Natural killer cell (primary cell): ENCODE results near the gene SBNO2. TPM values are rescaled to one million over a fixed set of nuclear protein-coding genes. Genes with fewer than 3 reads are reported as not detected.
A peak's percentile ranks its signal among the peaks of the same experiment; 100 is the strongest.

Source experiments
- ATAC-seq, 3 donors: fragments of 150-1000 bp in 2 of 3; fragments of 200-7000 bp in 1 of 3; cut with Tn5 transposase; 1 replicate in 1 of 3; 2 replicates in 2 of 3; pipeline ENCODE4 v1.10.0; 2021; ENCODE audit warnings: mild to moderate bottlenecking in 2 of 3, moderate library complexity in 2 of 3
- DNase-seq, 2 donors: peaks; one replicate each; pipeline versions ENCODE4 v3.0.0 to v3.0.0-alpha.2; 2013 to 2021; ENCODE audit warnings: mixed read lengths in 1 of 2
- H3K27ac ChIP-seq: one replicate; pipeline ENCODE4 v1.5.1; 2013; ENCODE audit warnings: mild to moderate bottlenecking, low read length
- H3K27me3 ChIP-seq: one replicate; pipeline ENCODE4 v1.6.1; 2013; ENCODE audit warnings: low read length; ENCODE audit not compliant: control insufficient read depth, insufficient read depth
- H3K36me3 ChIP-seq: one replicate; pipeline ENCODE4 v1.6.1; 2013; ENCODE audit warnings: low read length; ENCODE audit not compliant: control insufficient read depth, insufficient read depth
- H3K4me1 ChIP-seq: one replicate; pipeline ENCODE4 v1.6.1; 2013; ENCODE audit warnings: low read length; ENCODE audit not compliant: control insufficient read depth, insufficient read depth
- H3K4me3 ChIP-seq: one replicate; pipeline ENCODE4 v1.5.1; 2013; ENCODE audit warnings: low read length
- H3K9me3 ChIP-seq: one replicate; pipeline ENCODE4 v1.6.1; 2013; ENCODE audit warnings: low read length; ENCODE audit not compliant: control insufficient read depth, insufficient read depth
- H3K27ac Mint-ChIP-seq, 2 donors: one replicate each; pipeline ENCODE4 v1.8.0; 2022; ENCODE audit warnings: mild to moderate bottlenecking in 2 of 2, mixed read lengths in 2 of 2, moderate library complexity in 1 of 2
- H3K27me3 Mint-ChIP-seq, 2 donors: one replicate each; pipeline ENCODE4 v1.8.0; 2022; ENCODE audit warnings: low read depth in 2 of 2, mixed read lengths in 2 of 2
- H3K36me3 Mint-ChIP-seq: one replicate; pipeline ENCODE4 v1.8.0; 2022; ENCODE audit warnings: mixed read lengths
- H3K4me1 Mint-ChIP-seq, 2 donors: one replicate each; pipeline ENCODE4 v1.8.0; 2022; ENCODE audit warnings: mixed read lengths in 2 of 2
- H3K4me3 Mint-ChIP-seq: one replicate; pipeline ENCODE4 v1.8.0; 2022; ENCODE audit warnings: mild to moderate bottlenecking, moderate library complexity, mixed read lengths
- H3K9me3 Mint-ChIP-seq, 2 donors: one replicate each; pipeline ENCODE4 v1.8.0; 2022; ENCODE audit warnings: mixed read lengths in 2 of 2
- CTCF ChIP-seq: fragments of 200-600 bp; IDR thresholded peaks from one replicate; pipeline ENCODE4 v1.8.0; 2022; ENCODE audit warnings: antibody characterized with exemption
- WGBS: methylation state at CpG from one replicate; pipeline ENCODE4 v1.1.7; 2013; ENCODE audit warnings: missing lambda C conversion rate; ENCODE audit not compliant: insufficient coverage; 5-methylcytosine and 5-hydroxymethylcytosine counted together
- intact Hi-C: fragments of 100-400 bp; cut with micrococcal nuclease; formaldehyde crosslinking; loops from one replicate; pipeline ENCODE4 v1.14.2; 2022
- total RNA-seq, 4 donors: library from RNA; stranded (reverse); fragments of 120-200 nt in 1 of 4; gene quantifications; one replicate each; pipeline versions ENCODE4 v1.2.3 to v1.2.4, GENCODE V29; 2013 to 2022

Gene SBNO2
- total RNA-seq, 3 donors from 2014 or later (not counting 1 experiment from before 2014, with no cell fraction given), result 92.0 to 106 (median 94.3) TPM

GRCh38 chr19:1171755-1172352 is 2.2 kb downstream of the SBNO2 start:
- Mint-ChIP-seq H3K4me1 (peaks cover 21 to 60% of the 10 kb centered on the region in 2 donors), H3K27ac (peak overlapping the region; percentile 67 to 93), H3K4me3 (peak overlapping the region; percentile 92), H3K9me3 (no peaks in the 10 kb centered on the region), H3K27me3 (no peaks in the 10 kb centered on the region), H3K36me3 (no peaks in the 10 kb centered on the region)
- TF ChIP-seq CTCF, result no peak
- WGBS, result 92% methylated on average over 15 of the region's 15 CpGs
- intact Hi-C loops, result loop anchor here (5.0 kb wide), 1 partner anchor 40 kb away; no protein-coding TSS in a partner anchor
- H3K4me3 ChIP-seq, result no peak overlapping the region
- no peaks in the 10 kb centered on the region for H3K9me3 ChIP-seq
- no peaks in the 10 kb centered on the region for H3K36me3 ChIP-seq
- no peaks in the 10 kb centered on the region for H3K27me3 ChIP-seq
- H3K4me1 ChIP-seq, result peaks cover 65% of the 10 kb centered on the region
- ATAC-seq, result no peak
- no peak for DNase-seq
- H3K27ac ChIP-seq, result no peak overlapping the region

DNA sequence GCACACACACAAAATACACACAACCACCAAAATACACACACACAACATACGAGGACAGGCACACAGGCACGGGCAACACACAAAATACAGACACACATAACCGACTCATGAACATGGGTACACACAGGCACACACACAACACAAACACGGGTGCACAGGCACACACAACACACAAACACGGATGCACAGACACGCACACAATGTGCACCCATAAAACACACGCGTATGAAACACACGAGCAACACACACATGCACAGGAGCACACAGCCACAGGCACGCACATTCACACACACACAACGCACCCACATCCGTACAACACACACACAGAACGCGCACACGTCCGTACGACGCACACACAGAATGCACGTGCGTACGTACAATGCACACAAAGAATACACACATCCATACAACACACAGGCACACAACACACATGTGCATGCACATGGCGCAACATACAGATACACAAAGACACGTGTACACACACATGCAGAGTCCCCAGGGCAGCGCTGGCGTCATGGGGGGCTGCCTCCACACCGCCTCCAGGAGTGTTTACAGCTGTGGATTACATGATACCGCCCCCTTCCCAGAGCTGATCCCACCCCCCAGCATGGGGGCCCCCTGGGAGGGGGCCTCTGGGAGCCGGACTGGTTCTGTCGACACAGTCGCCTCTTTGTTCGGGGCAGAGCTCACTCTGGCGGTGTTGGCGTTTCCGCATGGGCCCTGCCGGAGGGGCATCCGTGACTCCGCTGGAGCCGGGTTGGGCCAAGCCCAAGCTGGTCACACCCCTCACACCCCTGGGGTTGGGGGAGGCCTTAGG is 2.9 kb downstream of the SBNO2 start:
- no peaks in the 10 kb centered on the region for H3K9me3 Mint-ChIP-seq
- peaks cover 65% of the 10 kb centered on the region for H3K4me1 ChIP-seq
- H3K4me3 ChIP-seq, result no peak overlapping the region
- H3K4me3 Mint-ChIP-seq, result peak overlapping the region; percentile 2
- no peaks in the 10 kb centered on the region for H3K36me3 Mint-ChIP-seq
- H3K27me3 Mint-ChIP-seq, result no peaks in the 10 kb centered on the region
- H3K27me3 ChIP-seq, result no peaks in the 10 kb centered on the region
- DNase-seq (no peak), ATAC-seq (no peak)
- no peaks in the 10 kb centered on the region for H3K36me3 ChIP-seq
- H3K27ac ChIP-seq, result no peak overlapping the region
- H3K9me3 ChIP-seq, result no peaks in the 10 kb centered on the region
- intact Hi-C loops, result loop anchor here (5.0 kb wide), 1 partner anchor 39 kb away; no protein-coding TSS in a partner anchor
- peaks cover 21 to 60% of the 10 kb centered on the region in 2 donors for H3K4me1 Mint-ChIP-seq
- WGBS, result 95% methylated on average over 36 of the region's 38 CpGs
- H3K27ac Mint-ChIP-seq, result peak overlapping the region in 1 of 2 donors; percentile 79
- TF ChIP-seq CTCF, result no peak

DNA sequence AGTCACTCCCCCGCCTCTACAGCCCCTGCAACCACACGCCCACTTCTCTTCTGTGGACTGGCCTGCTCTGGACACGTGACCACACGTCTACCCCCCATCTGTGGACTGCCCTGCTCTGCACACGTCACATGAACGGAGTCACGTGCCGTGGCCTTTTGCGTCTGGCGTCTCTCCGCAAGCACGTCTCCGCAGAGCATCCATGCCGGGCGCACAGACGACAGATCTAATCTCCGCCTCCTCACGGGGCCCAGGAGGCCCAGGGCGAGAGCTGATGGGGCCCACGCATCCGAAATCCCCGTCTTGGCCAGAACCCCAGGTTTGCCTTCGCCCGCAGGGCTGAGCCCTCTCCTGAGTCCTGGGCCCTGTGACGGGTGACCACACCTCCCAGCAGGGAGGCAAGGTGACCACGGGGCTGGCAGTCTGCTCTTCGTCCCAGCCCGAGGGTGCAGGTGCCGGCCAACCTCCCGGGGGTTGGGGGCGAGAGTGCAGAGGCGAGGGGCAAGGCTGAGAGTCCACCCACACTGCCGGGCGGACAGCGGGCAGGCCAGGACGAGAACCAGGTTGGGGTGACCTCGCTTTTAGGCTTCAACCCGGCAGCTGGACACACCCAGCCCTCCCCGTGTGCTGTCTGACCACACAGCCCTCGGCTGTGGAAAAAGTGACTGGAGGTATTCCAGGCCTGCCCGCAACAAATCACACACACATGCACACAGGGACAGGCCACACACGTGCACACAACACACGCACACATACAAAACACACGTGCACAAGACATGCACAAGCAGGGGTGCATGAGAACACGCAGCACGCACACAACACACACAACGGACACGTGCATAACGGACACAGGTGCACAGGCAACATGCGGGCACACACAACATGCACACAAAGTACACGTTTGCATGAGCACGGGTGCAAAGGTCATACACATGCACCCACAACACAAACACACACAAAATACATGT is 3.9 kb downstream of the SBNO2 start:
- intact Hi-C loops, result loop anchor here (5.0 kb wide), 1 partner anchor 38 kb away; no protein-coding TSS in a partner anchor
- no peaks in the 10 kb centered on the region for H3K27me3 ChIP-seq
- WGBS, result 86% methylated on average over 52 of the region's 52 CpGs
- no peaks in the 10 kb centered on the region for H3K36me3 ChIP-seq
- H3K27ac ChIP-seq, result no peak overlapping the region
- TF ChIP-seq CTCF, result no peak
- H3K4me3 ChIP-seq, result no peak overlapping the region
- Mint-ChIP-seq H3K9me3 (no peaks in the 10 kb centered on the region), H3K4me3 (peak overlapping the region; percentile 40), H3K27me3 (no peaks in the 10 kb centered on the region), H3K27ac (peak overlapping the region in 1 of 2 donors; percentile 79), H3K36me3 (no peaks in the 10 kb centered on the region), H3K4me1 (peaks cover 21 to 60% of the 10 kb centered on the region in 2 donors)
- no peak for ATAC-seq
- H3K9me3 ChIP-seq, result no peaks in the 10 kb centered on the region
- DNase-seq, result no peak
- H3K4me1 ChIP-seq, result peaks cover 65% of the 10 kb centered on the region
